ENCODE measurements around the gene RNF144B.

Gene RNF144B

GRCh38 chr6:18412068-18412467, 24.9 kb downstream of the RNF144B start:
- no peak for FAIRE-seq

- FAIRE-seq: no peak
These were observed 25.5 kb downstream of the RNF144B start for GRCh38 chr6:18412644-18413043.

- FAIRE-seq: no peak
These were observed 26.2 kb downstream of the RNF144B start for GRCh38 chr6:18413381-18413780.

GRCh38 chr6:18414116-18414515, 27.0 kb downstream of the RNF144B start:
- FAIRE-seq: no peak

- no peak for FAIRE-seq
These were observed 28.1 kb downstream of the RNF144B start for GRCh38 chr6:18415207-18415606.

- no peak for FAIRE-seq
These were observed 28.7 kb downstream of the RNF144B start for GRCh38 chr6:18415671-18416340.

GRCh38 chr6:18416341-18416679, 29.2 kb downstream of the RNF144B start:
- no peak for FAIRE-seq

GRCh38 chr6:18420328-18420727, 33.2 kb downstream of the RNF144B start:
- FAIRE-seq: no peak

GRCh38 chr6:18422136-18422535, 35.0 kb downstream of the RNF144B start:
- FAIRE-seq: no peak

GRCh38 chr6:18423426-18423825, 36.3 kb downstream of the RNF144B start:
- no peak for FAIRE-seq

- FAIRE-seq: no peak
These were observed 37.1 kb downstream of the RNF144B start for GRCh38 chr6:18424201-18424600.

GRCh38 chr6:18425218-18425617, 38.1 kb downstream of the RNF144B start:
- FAIRE-seq: no peak

GRCh38 chr6:18427296-18427695, 40.1 kb downstream of the RNF144B start:
- FAIRE-seq: no peak

- no peak for FAIRE-seq
These were observed 42.6 kb downstream of the RNF144B start for GRCh38 chr6:18429655-18430297.

GRCh38 chr6:18431581-18431980, 44.4 kb downstream of the RNF144B start:
- no peak for FAIRE-seq

- no peak for FAIRE-seq
These were observed 45.0 kb downstream of the RNF144B start for GRCh38 chr6:18432180-18432579.

GRCh38 chr6:18432619-18433018, 45.5 kb downstream of the RNF144B start:
- no peak for FAIRE-seq

- no peak for FAIRE-seq
These were observed 45.9 kb downstream of the RNF144B start for GRCh38 chr6:18433059-18433458.

GRCh38 chr6:18436341-18436740, 49.2 kb downstream of the RNF144B start:
- no peak for FAIRE-seq

- no peak for FAIRE-seq
These were observed 52.4 kb downstream of the RNF144B start for GRCh38 chr6:18439581-18439980.

- no peak for FAIRE-seq
These were observed 54.3 kb downstream of the RNF144B start for GRCh38 chr6:18441251-18441979.

GRCh38 chr6:18444111-18444510, 57.0 kb downstream of the RNF144B start:
- FAIRE-seq: no peak

GRCh38 chr6:18445228-18445627, 58.1 kb downstream of the RNF144B start:
- no peak for FAIRE-seq

- FAIRE-seq: no peak
These were observed 59.6 kb downstream of the RNF144B start for GRCh38 chr6:18446771-18447170.
